DMS114 treated with DMSO at 0.1 percent for 48 hours (cell line): Measurements from ENCODE around the gene ADAMTS4.

Experiments used
- DNase-seq: peaks from one replicate; lab custom pipeline; 2025; ENCODE audit not compliant: unreplicated experiment; lab: John Stamatoyannopoulos, UW

The ADAMTS4 gene

GRCh38 chr1:161220002-161220401, 21.1 kb upstream of the ADAMTS4 start:
- no peak for DNase-seq

DNA sequence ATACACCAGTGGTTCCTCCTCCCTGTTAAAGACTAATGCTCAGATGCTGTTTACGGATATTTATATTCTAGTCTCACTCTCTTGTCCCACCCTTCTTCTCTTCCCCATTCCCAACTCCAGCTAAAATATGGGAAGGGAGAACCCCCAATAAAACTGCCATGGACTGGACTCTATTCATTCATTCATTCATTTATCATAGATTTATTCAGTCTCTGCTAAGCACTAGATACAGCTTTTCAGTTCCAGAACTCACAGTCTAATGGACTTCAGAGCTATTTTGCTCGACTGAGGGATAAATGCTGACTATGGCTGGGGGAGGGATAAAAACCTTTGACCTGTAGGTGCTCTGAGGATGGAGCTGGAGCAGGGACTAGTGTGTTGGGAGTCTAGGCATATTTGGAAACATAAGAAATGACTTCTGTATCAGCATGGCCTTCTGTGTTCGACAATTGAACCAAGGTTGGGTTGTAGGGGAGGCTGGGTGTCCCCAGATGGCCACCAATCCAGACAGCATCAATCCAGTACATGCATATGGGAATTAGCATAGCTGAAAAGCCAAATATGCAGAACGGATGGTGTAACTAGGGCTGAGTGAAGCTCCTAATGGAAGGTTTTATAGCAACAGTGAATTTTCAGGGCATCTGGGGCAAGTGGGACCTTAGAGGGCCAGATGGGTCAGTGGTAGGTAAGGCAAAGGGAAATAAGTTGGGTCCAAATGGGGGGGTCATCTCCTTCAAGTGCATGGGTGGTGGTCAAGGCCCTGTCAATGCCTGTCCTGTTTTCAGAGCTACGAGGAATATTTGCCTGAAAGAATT, 20.4 kb upstream of the ADAMTS4 start:
- no peak for DNase-seq

DNA sequence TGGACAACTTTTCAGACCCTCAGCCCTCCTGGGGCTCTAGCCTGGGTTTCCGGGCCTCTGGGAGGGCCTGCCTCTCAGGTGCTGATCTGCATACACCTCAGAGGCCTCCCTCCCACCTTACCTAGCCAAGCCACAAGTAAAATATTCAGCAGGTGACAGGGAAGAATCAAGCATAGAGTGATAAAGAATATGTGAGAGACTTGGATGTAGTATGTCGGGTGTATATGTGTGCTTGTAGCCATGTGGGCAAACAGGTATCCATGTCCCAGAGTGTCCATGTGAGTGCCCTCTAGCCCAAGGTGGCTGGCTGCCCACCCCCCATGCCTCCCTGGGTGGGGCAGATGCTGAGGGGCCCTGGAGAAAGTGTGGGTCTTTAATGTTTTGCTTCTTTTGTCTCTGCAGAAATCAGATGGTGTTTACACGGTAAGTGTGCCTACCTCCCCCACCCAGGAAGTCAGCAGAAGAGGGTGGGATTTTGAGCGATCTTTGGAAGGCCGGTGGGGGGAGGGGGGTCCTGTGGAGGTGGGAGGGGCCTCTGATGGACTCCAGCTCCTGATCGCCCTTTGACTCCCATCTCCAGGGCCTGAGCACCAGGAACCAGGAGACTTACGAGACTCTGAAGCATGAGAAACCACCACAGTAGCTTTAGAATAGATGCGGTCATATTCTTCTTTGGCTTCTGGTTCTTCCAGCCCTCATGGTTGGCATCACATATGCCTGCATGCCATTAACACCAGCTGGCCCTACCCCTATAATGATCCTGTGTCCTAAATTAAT, 19.6 kb upstream of the ADAMTS4 start:
- no peak for DNase-seq

DNA sequence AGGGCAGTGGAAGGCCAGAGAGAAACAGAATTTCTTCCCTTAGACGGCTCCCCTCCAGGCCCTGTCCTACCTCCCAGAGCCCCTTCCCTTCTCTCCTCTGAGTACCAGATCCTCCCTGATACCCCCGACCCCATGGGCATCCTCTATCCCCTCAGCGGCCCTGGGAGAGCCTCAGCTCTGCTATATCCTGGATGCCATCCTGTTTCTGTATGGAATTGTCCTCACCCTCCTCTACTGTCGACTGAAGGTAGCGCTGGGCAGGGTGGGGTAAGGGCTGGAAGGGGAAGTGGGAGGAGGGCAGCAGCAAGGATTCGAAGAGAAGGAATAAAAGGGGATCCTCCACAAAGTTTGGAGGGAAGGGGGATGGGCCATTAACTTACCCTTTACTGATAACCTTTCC, 19.0 kb upstream of the ADAMTS4 start:
- no peak for DNase-seq

DNA sequence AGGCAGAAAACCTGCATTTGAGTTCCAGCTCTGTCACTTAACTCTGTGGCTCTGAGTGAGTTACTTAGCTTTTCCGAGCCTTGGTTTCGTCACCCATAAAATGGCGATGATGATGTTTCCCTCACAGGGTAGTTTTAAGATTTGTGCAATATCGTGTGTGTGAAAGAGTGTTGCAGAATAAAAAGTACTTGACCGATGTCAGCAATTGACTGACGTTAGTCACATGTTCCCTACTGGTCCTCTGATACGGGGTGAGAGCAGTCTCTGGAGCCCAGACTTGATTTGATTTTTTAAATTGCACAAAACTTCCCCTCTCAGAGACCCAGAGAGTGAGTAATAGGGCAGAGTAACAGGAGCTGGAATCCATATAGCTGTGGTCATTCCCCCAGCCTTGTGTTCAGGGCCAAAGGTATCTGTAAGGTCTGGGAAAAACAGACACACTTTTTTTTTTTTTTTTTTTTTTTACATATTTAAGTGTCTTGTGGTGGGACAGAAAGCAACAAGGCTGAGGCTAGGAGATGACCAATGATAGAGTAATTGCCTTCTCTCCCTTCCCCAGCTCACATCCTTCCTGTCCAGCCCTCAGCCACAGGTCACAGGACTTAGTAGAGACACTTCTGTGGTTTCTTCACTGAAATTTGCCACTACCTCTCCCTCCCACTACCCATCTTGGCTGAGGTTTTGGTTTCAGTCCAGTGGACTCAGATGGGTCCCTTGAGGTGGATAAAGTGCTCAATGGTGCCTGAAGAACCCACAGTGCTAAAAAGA, 18.3 kb upstream of the ADAMTS4 start:
- DNase-seq, result no peak

DNA sequence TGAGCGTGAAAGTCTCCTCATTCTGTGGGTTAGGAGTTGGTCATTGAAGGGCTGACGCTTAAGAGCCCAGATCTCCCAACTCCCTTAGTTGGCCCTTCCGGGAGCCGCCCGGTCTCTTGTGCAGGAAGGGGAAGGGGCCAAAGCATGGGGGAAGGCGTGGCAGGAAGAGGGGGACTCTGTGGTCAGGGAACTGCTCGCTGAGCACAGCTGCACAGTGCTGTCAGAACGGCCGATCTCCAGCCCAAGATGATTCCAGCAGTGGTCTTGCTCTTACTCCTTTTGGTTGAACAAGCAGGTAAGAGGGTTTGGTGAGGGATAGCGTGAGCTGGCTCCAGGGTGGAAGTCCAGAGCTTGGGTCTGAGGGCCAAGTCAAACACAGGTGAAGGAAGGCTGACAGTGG, 16.2 kb upstream of the ADAMTS4 start, which contains the start of gene FCER1G:
FCER1G (plus strand) TSS at position 220 of the 400 bp plus-strand sequence; CDS start at position 247, 27 bp downstream.
- no peak for DNase-seq

- no peak for DNase-seq
Measured at GRCh38 chr1:161214369-161214768, 15.5 kb upstream of the ADAMTS4 start.

- peak; percentile 72 for DNase-seq
Measured at GRCh38 chr1:161209790-161210409, 11.0 kb upstream of the ADAMTS4 start.

GRCh38 chr1:161207173-161207572, 8.3 kb upstream of the ADAMTS4 start:
- no peak for DNase-seq

- no peak for DNase-seq
Measured at GRCh38 chr1:161206411-161207140, 7.7 kb upstream of the ADAMTS4 start.

DNA sequence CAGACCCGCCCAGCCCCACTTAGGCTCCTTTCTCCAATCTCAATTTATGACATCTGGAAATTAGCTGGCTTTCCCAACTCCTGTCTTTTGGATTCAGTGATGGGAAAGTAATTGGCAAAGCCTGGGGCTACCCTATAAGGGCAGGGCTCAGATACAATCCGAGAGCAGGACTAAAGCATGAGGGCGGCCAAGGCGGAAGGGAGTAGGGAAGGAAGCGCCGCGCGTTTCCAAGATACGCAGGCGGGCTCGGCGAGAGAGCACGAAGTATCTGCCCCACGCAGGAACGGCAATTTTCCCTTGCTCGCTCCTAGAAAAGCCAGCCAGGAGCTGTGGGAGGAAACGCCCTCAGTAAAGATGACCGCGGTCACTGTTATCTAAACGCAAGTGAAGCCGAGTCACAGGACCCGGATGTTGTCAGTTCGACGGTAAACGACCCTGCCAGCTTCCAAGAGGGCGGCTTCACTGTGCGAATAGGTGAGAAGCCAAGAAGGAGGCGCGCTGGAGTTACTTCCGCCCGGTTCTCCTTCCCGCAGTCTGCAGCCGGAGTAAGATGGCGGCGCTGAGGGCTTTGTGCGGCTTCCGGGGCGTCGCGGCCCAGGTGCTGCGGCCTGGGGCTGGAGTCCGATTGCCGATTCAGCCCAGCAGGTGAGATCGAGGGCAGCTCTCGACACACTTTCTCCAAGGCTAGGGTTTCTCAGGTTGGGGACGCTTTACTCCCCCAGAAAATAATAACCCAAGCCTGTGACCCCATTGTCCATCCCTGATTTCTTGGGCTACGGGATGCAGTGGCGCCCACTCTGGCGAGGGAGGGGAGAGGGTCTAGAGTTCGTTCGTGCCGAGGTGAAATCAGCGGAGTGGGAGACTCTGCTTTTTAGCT, 3.2 kb upstream of the ADAMTS4 start, which contains the start of gene NDUFS2:
NDUFS2 (plus strand) TSS at position 532 of the 877 bp plus-strand sequence; CDS start at position 551, 19 bp downstream.
- DNase-seq, result peak; percentile 100

- no peak for DNase-seq
Measured at GRCh38 chr1:161200992-161201835, 2.4 kb upstream of the ADAMTS4 start.

DNA sequence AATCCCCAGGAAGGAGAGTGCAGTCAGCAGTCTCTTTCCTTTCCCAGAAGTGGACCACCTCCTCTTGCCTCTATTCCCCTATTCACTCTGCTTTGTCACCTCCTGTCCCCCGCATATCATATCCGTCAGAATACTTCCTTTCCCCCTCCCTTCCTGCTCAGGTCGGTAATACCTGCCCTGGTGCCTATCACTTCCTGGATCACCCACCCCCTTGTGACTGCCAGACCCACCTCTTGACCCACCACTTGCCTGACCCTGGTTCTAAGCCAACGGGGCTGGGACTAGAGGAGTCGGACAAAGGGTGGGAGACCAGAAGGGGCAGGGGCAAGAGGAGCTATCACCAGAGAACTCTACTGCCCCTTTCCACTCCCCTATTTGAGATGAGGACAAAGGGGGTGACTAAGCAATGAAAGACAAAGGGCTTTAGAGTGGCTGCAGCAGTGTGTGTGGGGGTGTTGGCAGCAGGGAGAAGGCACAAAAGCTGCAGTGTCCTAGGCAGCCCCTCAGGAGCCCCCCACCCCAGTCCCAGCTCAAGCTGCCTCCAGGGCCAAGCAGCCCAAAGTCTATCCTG, 1.7 kb upstream of the ADAMTS4 start:
- no peak for DNase-seq

GRCh38 chr1:161199506-161200139, 769 bp upstream of the ADAMTS4 start:
- no peak for DNase-seq

DNA sequence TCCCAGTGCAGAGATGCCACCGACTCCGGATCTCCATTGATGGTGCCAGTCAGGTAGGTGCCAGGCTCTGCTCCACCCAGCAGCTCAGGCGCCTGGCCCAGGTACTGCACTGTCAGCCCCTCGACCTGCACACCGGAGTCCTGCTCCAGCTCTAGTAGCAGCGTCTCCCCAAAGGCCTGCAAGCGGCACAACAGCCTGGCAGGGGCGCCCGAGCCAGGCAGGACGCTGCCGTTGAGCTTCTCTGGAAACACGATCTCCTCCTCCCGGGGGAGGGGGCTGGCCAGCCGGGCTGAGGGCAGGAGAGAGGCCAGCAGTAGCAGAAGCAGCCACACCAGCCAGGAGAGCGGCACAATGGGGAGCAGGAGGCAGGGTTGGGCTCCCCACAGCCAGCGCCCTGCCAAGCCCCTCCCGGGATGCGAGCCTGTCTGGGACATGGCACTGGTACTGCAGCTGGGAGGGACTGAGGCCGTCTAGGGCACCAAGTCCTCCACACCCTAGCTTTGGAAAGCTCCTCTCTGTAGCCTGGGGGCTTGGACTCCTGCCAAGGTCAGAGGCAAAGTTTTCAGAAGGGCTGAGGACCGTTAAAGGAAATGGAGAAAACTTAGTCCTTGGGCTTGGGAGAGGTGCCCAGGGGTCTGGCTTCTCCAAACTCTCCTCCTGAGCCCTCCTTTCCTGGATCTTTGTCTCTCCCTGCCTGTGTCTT, 509 bp downstream of the ADAMTS4 start:
- no peak for DNase-seq

DNA sequence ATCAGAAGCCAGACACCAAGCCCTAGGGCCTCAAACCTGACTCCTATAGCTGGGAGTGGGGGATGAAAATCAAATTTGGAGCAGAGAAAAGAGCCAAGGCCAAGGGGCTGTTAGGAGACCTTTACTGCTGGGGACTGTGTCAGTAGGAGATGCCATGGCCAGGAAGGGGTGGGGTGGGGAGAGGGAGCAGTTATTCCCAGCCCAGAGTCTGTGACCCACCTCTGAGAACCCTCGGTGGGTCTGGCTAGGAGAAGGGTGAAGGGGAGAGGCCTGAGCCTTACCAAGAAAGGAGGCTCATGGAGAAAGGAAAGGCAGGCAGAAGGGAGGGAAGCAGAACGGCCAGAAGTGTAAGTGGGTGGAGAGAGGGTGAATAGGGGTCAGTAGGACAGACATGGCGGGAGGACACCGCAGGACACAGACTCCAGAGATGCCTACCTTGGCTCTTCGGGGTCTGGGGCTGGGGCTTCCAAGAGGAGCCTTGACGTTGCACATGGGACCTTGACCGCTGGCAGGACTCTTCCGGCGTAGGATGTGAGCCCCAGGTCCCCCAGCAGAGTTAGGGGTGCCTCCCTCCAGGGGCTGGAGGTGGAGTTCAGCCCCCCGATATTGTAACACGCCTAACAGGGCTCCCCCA, 1.2 kb downstream of the ADAMTS4 start:
- DNase-seq, result no peak
